K562 (cell line): Measurements from ENCODE around the gene CTNNA3. TPM values are rescaled to one million over a fixed set of nuclear protein-coding genes. Genes with fewer than 3 reads are reported as not detected.

Experiments
- ATAC-seq: fragments of 200-7000 bp; cut with Tn5 transposase; 3 replicates; pipeline ENCODE4 v1.9.1; 2020; ENCODE audit warnings: moderate library complexity
- BruUV-seq: library from RNA; stranded (reverse); fragments of 400-500 nt; replicated peaks from 2 replicates; lab custom pipeline; 2021; lab: Mats Ljungman, UMichigan
- CTCF ChIA-PET: fragments of 300-600 bp; formaldehyde crosslinking; extraction: SDS; loops from one replicate; lab custom pipeline; 2021; ENCODE audit warnings: low intra/inter-chr PET ratio; lab: Yijun Ruan, JAX
- POLR2A ChIA-PET: fragments of 300-600, 350-650 bp; sonication (Branson Sonifier 250); formaldehyde crosslinking; extraction: SDS; loops from one replicate; lab custom pipeline; 2021; ENCODE audit warnings: antibody characterized with exemption, inconsistent platforms; lab: Yijun Ruan, JAX
- DNase-seq, 4 experiments: peaks; one replicate each; pipeline versions ENCODE4 v3.0.0 to v3.0.0-alpha.2; 2011 to 2018; ENCODE audit warnings: low spot score in 3 of 4, mixed read lengths in 3 of 4; ENCODE audit errors: extremely low read depth in 1 of 4
- FAIRE-seq: peaks from 2 replicates; lab custom pipeline; 2011; peaks lifted over from hg19 to GRCh38; lab: Jason Lieb, UNC
- H2AFZ ChIP-seq: 2 replicates; pipeline ENCODE4 v1.6.0; 2011; ENCODE audit warnings: low read depth, low read length, control low read depth, inconsistent platforms
- H3K27ac ChIP-seq: fragments of 200-600 bp; 3 replicates; pipeline ENCODE4 v1.8.0; 2011; ENCODE audit warnings: low read depth, mild to moderate bottlenecking, control low read depth, inconsistent platforms, low read length, moderate library complexity, mixed read lengths; ENCODE audit errors: extremely low read depth
- H3K27me3 ChIP-seq, 2 experiments: fragments of 300-600 bp in 1 of 2; 2 replicates in 1 of 2; 3 replicates in 1 of 2; pipeline versions ENCODE4 v1.6.0 to v1.8.0; 2011; ENCODE audit warnings: inconsistent platforms in 2 of 2, low read length in 2 of 2, mild to moderate bottlenecking in 1 of 2, mixed read lengths in 1 of 2, moderate library complexity in 1 of 2; ENCODE audit not compliant: control insufficient read depth in 2 of 2, insufficient read depth in 2 of 2
- H3K36me3 ChIP-seq: fragments of 300-600 bp; 3 replicates; pipeline ENCODE4 v1.8.0; 2011; ENCODE audit warnings: mild to moderate bottlenecking, low read length, inconsistent platforms; ENCODE audit not compliant: control insufficient read depth, insufficient read depth
- H3K4me1 ChIP-seq, 2 experiments: fragments of 200-600 bp in 1 of 2; replicated peaks in 1 of 2; 2 replicates in 1 of 2; 3 replicates in 1 of 2; pipeline versions ENCODE4 v1.5.1 to v1.8.0; 2011; ENCODE audit warnings: inconsistent platforms in 2 of 2, low read length in 2 of 2, mild to moderate bottlenecking in 1 of 2, mixed read lengths in 1 of 2, moderate library complexity in 1 of 2; ENCODE audit not compliant: control insufficient read depth in 2 of 2, insufficient read depth in 2 of 2
- H3K4me2 ChIP-seq: 2 replicates; pipeline ENCODE4 v1.6.1; 2011; ENCODE audit warnings: low read length, control low read depth, inconsistent platforms, mixed read lengths; ENCODE audit not compliant: insufficient read depth
- H3K4me3 ChIP-seq: fragments of 200-600 bp; sonication (generic), shearing (Covaris generic); 2 replicates; pipeline ENCODE4 v1.5.1; 2016; ENCODE audit warnings: control low read depth, inconsistent platforms
- H3K79me2 ChIP-seq: fragments of 200-600 bp; 3 replicates; pipeline ENCODE4 v1.8.0; 2011; ENCODE audit warnings: low read length, inconsistent platforms; ENCODE audit not compliant: control insufficient read depth, insufficient read depth
- H3K9ac ChIP-seq, 2 experiments: 2 replicates each; pipeline versions ENCODE4 v1.6.0 to v1.6.1; 2011; ENCODE audit warnings: low read depth in 2 of 2, low read length in 2 of 2, control low read depth in 1 of 2, inconsistent platforms in 1 of 2, mild to moderate bottlenecking in 1 of 2, mixed read lengths in 1 of 2; ENCODE audit not compliant: insufficient read depth in 1 of 2
- H3K9me1 ChIP-seq: one replicate; pipeline ENCODE4 v1.6.0; 2011; ENCODE audit warnings: inconsistent platforms, mild to moderate bottlenecking, low read length, moderate library complexity; ENCODE audit not compliant: control insufficient read depth, insufficient read depth
- H3K9me3 ChIP-seq: replicated peaks from 2 replicates; pipeline ENCODE4 v1.5.1; 2011; ENCODE audit warnings: low read depth, low read length, inconsistent platforms; ENCODE audit not compliant: control insufficient read depth, insufficient read depth
- H4K20me1 ChIP-seq: replicated peaks from 2 replicates; pipeline ENCODE4 v1.6.1; 2011; ENCODE audit warnings: low read length, inconsistent platforms, mixed read lengths; ENCODE audit not compliant: control insufficient read depth, insufficient read depth
- ATF4 ChIP-seq: fragments of 450-650 bp; formaldehyde crosslinking; IDR thresholded peaks from 2 replicates; pipeline ENCODE4 v1.4.0; 2022; ENCODE audit warnings: mild to moderate bottlenecking, moderate library complexity
- DEAF1 ChIP-seq: fragments of 450-650 bp; formaldehyde crosslinking; IDR thresholded peaks from 2 replicates; pipeline ENCODE4 v1.4.0; 2020; ENCODE audit warnings: mild to moderate bottlenecking, moderate library complexity
- E2F5 ChIP-seq: sonication (generic); formaldehyde crosslinking; IDR thresholded peaks from 2 replicates; pipeline ENCODE4 v1.8.0; 2022; ENCODE audit warnings: mild to moderate bottlenecking, missing genetic modification reagents
- HEY1 ChIP-seq: fragments of 250-450 bp; sonication (Bioruptor Pico); IDR thresholded peaks from 2 replicates; pipeline ENCODE4 v1.5.0; 2020; ENCODE audit warnings: mild to moderate bottlenecking, moderate library complexity, borderline replicate concordance
- KLF16 ChIP-seq: IDR thresholded peaks from 2 replicates; pipeline ENCODE4 v1.6.1; 2016; ENCODE audit warnings: antibody characterized with exemption
- RBFOX2 ChIP-seq: fragments of 200-400 bp; formaldehyde crosslinking; IDR thresholded peaks from 2 replicates; pipeline ENCODE4 v1.6.1; 2017; ENCODE audit warnings: low read depth, mild to moderate bottlenecking, low read length, moderate library complexity
- SMARCE1 ChIP-seq: fragments of 450-650 bp; IDR thresholded peaks from 2 replicates; pipeline ENCODE4 v1.7.1; 2016; ENCODE audit warnings: mild to moderate bottlenecking
- ZNF311 ChIP-seq: fragments of 250-450 bp; sonication (Bioruptor Pico); IDR thresholded peaks from 2 replicates; pipeline ENCODE4 v1.4.0; 2020; ENCODE audit warnings: mild to moderate bottlenecking, moderate library complexity
- ZNF318 ChIP-seq, 2 experiments: fragments of 450-650 bp; IDR thresholded peaks; 2 replicates each; pipeline ENCODE4 v1.6.1; 2016; ENCODE audit warnings: mild to moderate bottlenecking in 2 of 2, borderline replicate concordance in 1 of 2, low read depth in 1 of 2, moderate library complexity in 1 of 2
- ZNF668 ChIP-seq: fragments of 250-450 bp; sonication (Bioruptor Pico); IDR thresholded peaks from 2 replicates; pipeline ENCODE4 v1.8.0; 2022; ENCODE audit warnings: mild to moderate bottlenecking, inconsistent platforms
- WGBS: fragments of 100-300 bp; shearing (Covaris generic); methylation state at CpG from one replicate; pipeline ENCODE4 v1.1.6; 2016; ENCODE audit warnings: low coverage, mixed read lengths; ENCODE audit not compliant: insufficient coverage; ENCODE audit errors: missing lambda C conversion rate; 5-methylcytosine and 5-hydroxymethylcytosine counted together
- in situ Hi-C: fragments of 300-500 bp; cut with MboI; formaldehyde crosslinking; loops from 4 replicates; pipeline ENCODE4 v1.15.0; 2018; ENCODE audit warnings: inconsistent platforms, mixed read lengths
- intact Hi-C: fragments of 100-400 bp; cut with micrococcal nuclease; formaldehyde crosslinking; loops from 2 replicates; pipeline ENCODE4 v1.14.2; 2022
- polyA plus RNA-seq, 8 experiments: library from polyadenylated mRNA; depleted of rRNA in 4 of 8; stranded (reverse) in 5 of 8; unstranded in 3 of 8; fragments of >200 nt; fragmentation: Nextera tagmentation in 2 of 8; fragmentation: Illumina TruSeq in 1 of 8; extraction: Ambion mirVana in 2 of 8; extraction: Trizol in 1 of 8; gene quantifications; 2 replicates each; pipeline versions ENCODE4 v1.2.1 to v1.2.3, GENCODE V29; 2011 to 2014; ENCODE audit warnings: inconsistent platforms in 1 of 8, missing spikeins in 1 of 8
- total RNA-seq, 7 experiments: library from RNA; depleted of rRNA in 6 of 7; stranded (reverse); fragments of >200 nt in 6 of 7; fragmentation: Illumina TruSeq in 2 of 7; extraction: Trizol in 2 of 7; gene quantifications; 2 replicates each; pipeline versions ENCODE4 v1.2.1 to v1.2.3, GENCODE V29; 2011 to 2021; ENCODE audit warnings: low replicate concordance in 1 of 7

Gene CTNNA3
- total and polyA plus RNA-seq, 9 of the 15 experiments (the other 6 are each of a cell fraction or from before 2014, with no cell fraction given): 0.04 TPM; not detected in 8

- FAIRE-seq: no peak
- WGBS: 1% methylated on average over 4 of the region's 4 CpGs
- TF ChIP-seq ZNF311 (CRISPR knock-in tag) (no peak), ZNF318 (IDR thresholded peaks at IDR 0.05; ENCODE audit: borderline replicate concordance in 1 of 2, low read depth in 1 of 2) (no peak), HEY1 (CRISPR knock-in tag) (no peak), ZNF668 (no peak), ATF4 (CRISPR knock-in tag) (no peak), RBFOX2 (no peak), KLF16 (no peak), DEAF1 (CRISPR knock-in tag) (no peak), SMARCE1 (no peak), E2F5 (CRISPR knock-in tag) (no peak)
Observed at GRCh38 chr10:67259319-67259929, 436.6 kb downstream of the CTNNA3 start.

More at GRCh38 chr10:67259319-67259929, 436.6 kb downstream of the CTNNA3 start:
- DNase-seq: no peak
- no peak overlapping the region for H3K27ac ChIP-seq
- POLR2A ChIA-PET: no interaction called here
- H3K9me3 ChIP-seq: no peaks in the 10 kb centered on the region; the same call in 1 of the 2 replicates
- H3K9ac ChIP-seq: no peak overlapping the region
- H3K4me3 ChIP-seq: no peak overlapping the region
- intact Hi-C loops: no loop called here
- BruUV-seq: no TSS peak
- no peak overlapping the region for H3K4me2 ChIP-seq
- H4K20me1 ChIP-seq: no peaks in the 10 kb centered on the region
- CTCF ChIA-PET: no interaction called here
- no peaks in the 10 kb centered on the region for H3K36me3 ChIP-seq
- no peaks in the 10 kb centered on the region for H3K27me3 ChIP-seq
- no peaks in the 10 kb centered on the region for H3K9me1 ChIP-seq
- H3K4me1 ChIP-seq: no peaks in the 10 kb centered on the region
- in situ Hi-C loops: no loop called here
- no peak for ATAC-seq
- no peak overlapping the region for H2AFZ ChIP-seq
- no peaks in the 10 kb centered on the region for H3K79me2 ChIP-seq
